ENCODE results near the gene ZFAND3. TPM values are rescaled to one million over a fixed set of nuclear protein-coding genes. Genes with fewer than 3 reads are reported as not detected.

ZFAND3 gene
- total and polyA plus RNA-seq, 2 of the 4 experiments (the other 2 are of a cell fraction) = 10.9 to 26.7 TPM

GRCh38 chr6:37792457-37793033, 27.0 kb upstream of the ZFAND3 start:
- ChIA-PET POLR2A (ENCODE audit: unreplicated experiment) (no interaction called here), CTCF (interaction anchor here (0.7 kb wide), 1 partner anchor 24 kb away, joined by 3 read pairs; no protein-coding TSS in a partner anchor)
- no peak for TF ChIP-seq NFE2L2 (IDR thresholded peaks at IDR 0.05; ENCODE audit: low read depth, low read length)
- TF ChIP-seq CEBPB (IDR thresholded peaks at IDR 0.05; ENCODE audit: low read depth, low read length) = no peak
- TF ChIP-seq RFX5 (IDR thresholded peaks at IDR 0.05; ENCODE audit: low read depth, low read length) = no peak
- TF ChIP-seq MAZ (IDR thresholded peaks at IDR 0.05; ENCODE audit: borderline replicate concordance, low read depth, low read length) = no peak
- no peak for TF ChIP-seq RAD21 (IDR thresholded peaks at IDR 0.05; ENCODE audit: low read length)
- TF ChIP-seq FOS (IDR thresholded peaks at IDR 0.05; ENCODE audit: low read depth, low read length) = no peak
- TF ChIP-seq SMC3 (IDR thresholded peaks at IDR 0.05; ENCODE audit: low read depth, low read length) = no peak
- TF ChIP-seq MAFK (IDR thresholded peaks at IDR 0.05; ENCODE audit: low read depth, low read length) = no peak
- no peak for TF ChIP-seq POLR2A (IDR thresholded peaks at IDR 0.05; ENCODE audit: low read depth, low read length)
- no peak for TF ChIP-seq BHLHE40 (IDR thresholded peaks at IDR 0.05; ENCODE audit: low read depth, low read length)
- TF ChIP-seq MXI1 (IDR thresholded peaks at IDR 0.05; ENCODE audit: borderline replicate concordance, low read depth, low read length) = no peak
- TF ChIP-seq RCOR1 (IDR thresholded peaks at IDR 0.05; ENCODE audit: insufficient replicate concordance, low read length) = no peak
- Histone ChIP-seq H4K5ac (ENCODE audit: low read depth, low read length) (no peak overlapping the region), H3K36me3 (ENCODE audit: control insufficient read depth, insufficient read depth, low read length) (no peaks in the 10 kb centered on the region), H3K9ac (ENCODE audit: low read depth, low read length) (no peak overlapping the region), H3K23ac (ENCODE audit: low read depth, low read length) (no peak overlapping the region), H4K20me1 (ENCODE audit: insufficient read depth, low read length) (peaks cover 6% of the 10 kb centered on the region; the same call in 1 of the 2 replicates), H2AFZ (replicated peaks; ENCODE audit: low read length, poor library complexity) (peak overlapping the region; percentile 28), H2BK120ac (ENCODE audit: low read depth, low read length) (no peak overlapping the region), H3K18ac (ENCODE audit: low read depth, low read length) (no peak overlapping the region), H3K4me1 (ENCODE audit: control insufficient read depth, insufficient read depth, low read length) (peaks cover 10% of the 10 kb centered on the region; the same call in 1 of the 2 replicates), H4K8ac (ENCODE audit: low read depth in 2 of 2, low read length in 2 of 2) (no peak overlapping the region), H2AK9ac (replicated peaks; ENCODE audit: low read depth, low read length, poor library complexity) (no peak overlapping the region), H2BK20ac (ENCODE audit: low read depth, low read length) (no peak overlapping the region), H3K27me3 (ENCODE audit: control insufficient read depth, insufficient read depth, low read length) (no peaks in the 10 kb centered on the region), H3K4me3 (ENCODE audit: insufficient read depth, low read depth, low read length) (no peak overlapping the region), H3K56ac (ENCODE audit: extremely low read depth, insufficient read depth, low read length) (no peak overlapping the region), H3K9me1 (ENCODE audit: insufficient read depth, low read length) (peaks cover 4% of the 10 kb centered on the region; the same call in 1 of the 2 replicates), H3K4ac (ENCODE audit: low read depth, low read length) (no peak overlapping the region), H3K27ac (ENCODE audit: insufficient read depth, low read length) (no peak overlapping the region), H3K79me1 (ENCODE audit: low read depth in 1 of 2, low read length in 2 of 2) (peaks cover 0 to 4% of the 10 kb centered on the region in 2 experiments; a peak in 2 of 4 replicates), H4K91ac (ENCODE audit: insufficient read depth, low read depth, low read length) (no peak overlapping the region), H2BK15ac (ENCODE audit: low read depth, low read length) (no peak overlapping the region), H3K4me2 (ENCODE audit: low read depth, low read length) (no peak overlapping the region), H3K9me3 (ENCODE audit: control insufficient read depth, insufficient read depth, low read length) (no peaks in the 10 kb centered on the region), H2BK5ac (ENCODE audit: low read depth, low read length, poor library complexity, severe bottlenecking) (no peak overlapping the region), H3K14ac (replicated peaks; ENCODE audit: low read depth, low read length) (no peak overlapping the region), H2AK5ac (ENCODE audit: low read depth, low read length) (no peak overlapping the region)
- no CpG with 5 or more reads among the region's 5 CpGs for WGBS, 2 experiments (ENCODE audit: extremely low coverage in 2 of 2, insufficient read length in 1 of 2)
- DNase-seq (no peak), ATAC-seq (ENCODE audit: low read depth) (no peak)
- BruUV-seq (replicated peaks) = no TSS peak
- in situ Hi-C loops (cut with MboI; ENCODE audit: low sequenced_read_pairs) = no loop called here
- dilution Hi-C loops (cut with HindIII; ENCODE audit: low sequenced_read_pairs, unreplicated experiment) = no loop called here
- intact Hi-C loops (cut with micrococcal nuclease) = loop anchor here (5.0 to 10.0 kb wide), 3 partner anchors 85 to 700 kb away; no protein-coding TSS in a partner anchor

Data from IMR-90 (cell line).